UCSD-AML1 (cell line): ENCODE data around the gene AGBL1.
"Not testable (repeated sequence)": the region's sequence is repeated elsewhere in the genome, so short reads cannot be mapped to it uniquely, and the experiment has no call there.

Experiments
- DNase-seq: peaks from one replicate; lab custom pipeline; 2025; ENCODE audit not compliant: unreplicated experiment; lab: John Stamatoyannopoulos, UW

AGBL1 gene

DNA sequence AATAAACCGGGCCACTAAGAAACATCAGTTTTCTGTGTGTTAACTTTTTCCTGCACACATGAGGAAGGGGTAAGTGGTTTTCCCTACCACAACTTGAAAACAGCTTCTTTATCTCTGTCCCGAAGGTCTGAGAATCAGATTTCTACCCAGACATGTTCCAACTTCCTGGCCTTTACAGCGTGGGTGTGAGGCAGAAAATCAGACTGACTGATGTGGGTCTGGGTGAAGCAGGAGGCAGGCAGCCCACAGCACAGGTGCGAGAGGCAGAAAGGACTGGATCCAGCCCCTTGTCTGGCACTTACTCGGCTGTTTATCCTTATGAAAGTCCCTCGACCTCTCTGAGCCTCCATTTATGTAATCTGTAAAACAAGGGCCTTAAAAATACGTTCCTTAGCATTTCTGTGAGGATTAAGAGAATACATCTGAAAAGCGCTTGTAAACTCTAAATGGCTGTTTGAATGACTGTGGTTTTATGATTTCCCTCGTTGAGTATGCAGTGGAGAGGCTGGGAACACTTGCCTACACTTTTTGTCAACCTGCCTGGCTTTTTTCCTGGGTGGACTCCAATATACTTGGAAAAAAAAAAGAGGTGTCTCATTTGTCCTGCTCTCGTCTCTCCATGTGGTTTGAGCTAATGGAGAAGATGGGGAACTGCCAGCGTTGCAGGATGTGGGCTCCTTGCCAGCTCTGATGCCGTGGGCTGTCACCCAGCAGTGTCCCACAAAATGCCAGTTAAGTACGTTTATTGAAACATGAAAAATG, 3.1 kb downstream of the AGBL1 start:
- no peak for DNase-seq

DNA sequence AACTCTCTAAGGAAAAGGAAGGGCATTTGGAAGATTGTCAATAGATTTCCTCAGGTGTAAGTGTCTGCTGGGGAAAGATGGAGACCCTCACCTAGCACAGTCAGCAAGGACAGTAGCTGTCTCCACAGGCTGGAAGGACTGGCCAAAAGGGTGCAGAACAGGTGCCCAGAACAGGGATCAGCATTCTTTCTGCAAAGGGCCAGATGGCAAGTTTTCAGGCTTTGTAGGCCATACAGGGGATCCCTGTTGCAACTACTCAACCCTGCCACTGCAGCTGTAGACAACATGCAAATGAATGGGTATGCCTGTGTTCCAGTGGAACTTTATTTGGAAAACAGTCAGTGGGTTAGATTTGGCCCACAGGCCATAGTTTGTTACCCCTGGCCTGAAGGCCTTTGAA, 8.1 kb downstream of the AGBL1 start:
- no peak for DNase-seq

DNA sequence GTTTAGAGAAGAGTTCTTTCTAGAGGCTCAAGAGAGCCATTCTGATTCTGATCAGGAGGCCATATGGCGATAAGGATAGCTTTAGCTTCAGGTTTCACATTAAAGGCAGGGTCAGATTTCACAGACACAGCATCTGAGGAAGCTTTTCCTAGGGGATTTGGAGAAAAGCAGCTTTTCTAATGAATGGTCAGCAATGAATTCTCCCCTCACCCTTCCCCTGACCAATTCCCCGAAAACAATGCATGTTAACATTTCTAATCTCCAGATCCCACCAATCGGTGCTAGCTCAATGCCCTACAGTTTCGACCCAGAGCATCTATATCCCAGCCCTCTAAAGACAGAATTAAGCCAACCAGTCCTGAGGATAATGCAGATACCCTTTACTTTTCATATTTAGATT, 9.8 kb downstream of the AGBL1 start:
- no peak for DNase-seq

DNA sequence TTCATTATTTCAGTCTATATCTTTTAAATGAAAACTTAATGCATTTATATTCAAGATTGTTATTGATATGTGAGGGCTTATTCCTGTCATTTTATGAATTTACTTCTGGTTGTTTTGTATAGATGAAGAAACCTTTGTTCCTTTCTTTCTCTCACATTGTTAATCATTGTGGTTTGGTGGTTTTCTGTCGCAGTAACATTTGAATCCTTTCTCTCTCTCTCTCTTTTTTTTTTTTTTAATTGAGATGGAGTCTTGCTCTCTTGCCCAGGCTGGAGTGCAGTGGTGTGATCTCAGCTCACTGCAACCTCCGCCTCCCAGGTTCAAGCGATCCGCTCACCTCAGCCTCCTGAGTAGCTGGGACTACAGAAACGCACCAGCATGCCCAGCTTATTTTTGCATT, 22.1 kb downstream of the AGBL1 start:
- no peak for DNase-seq

DNA sequence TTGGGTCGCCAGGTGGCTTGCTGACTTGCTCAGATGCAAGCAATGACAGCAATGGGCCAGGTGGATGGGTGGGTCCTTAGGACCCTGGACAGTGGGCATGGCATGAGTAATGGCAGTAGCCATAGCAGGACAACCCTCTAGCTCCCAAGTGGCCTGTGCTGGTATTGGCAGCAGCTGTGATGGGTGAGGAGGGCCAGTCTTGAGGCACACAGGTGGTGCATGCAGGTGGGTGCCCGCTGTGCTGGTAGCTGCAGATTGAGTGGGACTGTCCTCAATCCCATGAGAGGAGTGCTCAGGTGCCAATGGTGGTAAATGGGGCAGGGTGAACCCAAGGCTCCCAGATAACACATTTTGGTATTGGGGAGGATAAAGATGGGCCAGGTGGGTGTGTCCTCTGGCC, 24.2 kb downstream of the AGBL1 start:
- no peak for DNase-seq

DNA sequence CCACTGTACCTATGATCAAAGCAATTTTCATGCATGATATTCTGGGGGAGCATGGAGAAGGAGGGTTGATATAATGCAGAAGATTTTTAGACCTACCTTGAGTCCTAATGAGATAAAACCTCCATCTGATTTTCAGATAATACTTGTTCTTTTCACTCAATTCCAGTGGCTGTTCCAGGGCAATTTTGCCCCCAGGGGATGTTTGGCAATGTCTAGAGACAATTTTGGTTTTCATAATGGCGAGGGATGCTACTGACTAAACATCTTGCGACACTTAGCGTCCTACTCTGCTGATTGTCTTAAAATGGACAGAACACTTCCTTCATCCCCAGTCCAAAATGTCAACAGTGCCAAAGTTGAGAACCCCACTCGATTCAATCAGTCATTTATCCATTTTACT, 26.6 kb downstream of the AGBL1 start:
- DNase-seq: no peak

DNA sequence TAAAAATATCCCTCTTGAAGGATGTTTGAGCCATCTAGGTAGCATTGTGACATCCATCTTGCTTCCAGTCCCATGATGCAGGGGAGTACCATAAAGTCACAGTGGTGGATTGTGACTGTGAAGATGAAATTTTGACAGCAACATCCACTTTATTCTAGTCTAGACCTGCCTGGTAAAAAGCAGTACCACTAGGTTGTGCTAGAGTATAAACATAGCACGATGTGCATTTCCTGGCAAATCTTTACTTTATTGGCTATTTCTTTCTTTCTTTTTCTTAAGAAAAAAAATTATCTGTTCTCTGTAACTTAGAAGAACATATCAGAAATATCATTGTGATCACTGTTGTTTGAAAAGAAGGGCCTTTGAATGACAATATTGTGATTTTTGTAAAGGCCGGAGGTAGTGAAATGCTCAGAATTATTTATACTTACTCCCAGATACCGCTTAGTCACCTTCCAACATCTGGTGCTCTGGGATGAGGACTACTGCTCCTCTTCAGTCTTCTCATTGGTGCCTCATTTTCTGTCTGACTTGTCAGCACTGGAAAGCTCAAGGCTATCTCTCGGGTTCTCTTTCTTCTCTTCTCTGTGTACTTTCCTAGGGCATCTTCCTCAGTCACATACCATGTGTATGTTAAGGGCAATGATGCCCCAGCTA, 35.6 kb downstream of the AGBL1 start:
- DNase-seq: no peak

DNA sequence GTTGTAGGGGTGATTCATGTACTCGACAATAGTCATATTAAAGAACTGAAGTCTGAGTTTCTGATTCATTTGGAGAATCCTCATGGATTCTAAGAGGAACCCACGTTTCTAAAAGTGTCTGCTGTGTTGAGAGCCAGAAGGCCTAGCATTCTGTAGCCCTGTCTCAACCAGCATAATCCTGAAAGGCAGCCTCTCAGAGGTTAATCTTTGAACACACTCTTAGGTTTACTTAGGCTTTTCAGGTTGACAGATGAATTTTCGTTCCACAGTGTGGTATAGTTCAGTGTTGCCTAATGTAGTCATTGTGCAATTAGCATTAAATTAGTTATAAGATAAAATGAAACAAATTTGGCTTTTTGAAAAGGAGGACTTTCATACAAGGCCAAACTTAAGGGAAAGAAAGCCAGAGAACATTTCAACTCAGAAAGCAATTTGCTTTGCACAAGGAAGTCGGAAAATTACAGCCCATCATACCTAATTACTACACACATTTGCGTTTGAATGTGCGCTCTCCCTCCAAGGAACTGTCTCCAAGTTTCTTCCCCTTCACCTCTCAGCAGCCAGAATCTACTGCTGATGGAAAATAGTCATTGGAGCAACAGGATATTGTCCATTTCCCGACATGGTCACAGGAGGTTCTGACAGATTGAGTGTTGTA, 42.0 kb downstream of the AGBL1 start:
- DNase-seq: no peak

DNA sequence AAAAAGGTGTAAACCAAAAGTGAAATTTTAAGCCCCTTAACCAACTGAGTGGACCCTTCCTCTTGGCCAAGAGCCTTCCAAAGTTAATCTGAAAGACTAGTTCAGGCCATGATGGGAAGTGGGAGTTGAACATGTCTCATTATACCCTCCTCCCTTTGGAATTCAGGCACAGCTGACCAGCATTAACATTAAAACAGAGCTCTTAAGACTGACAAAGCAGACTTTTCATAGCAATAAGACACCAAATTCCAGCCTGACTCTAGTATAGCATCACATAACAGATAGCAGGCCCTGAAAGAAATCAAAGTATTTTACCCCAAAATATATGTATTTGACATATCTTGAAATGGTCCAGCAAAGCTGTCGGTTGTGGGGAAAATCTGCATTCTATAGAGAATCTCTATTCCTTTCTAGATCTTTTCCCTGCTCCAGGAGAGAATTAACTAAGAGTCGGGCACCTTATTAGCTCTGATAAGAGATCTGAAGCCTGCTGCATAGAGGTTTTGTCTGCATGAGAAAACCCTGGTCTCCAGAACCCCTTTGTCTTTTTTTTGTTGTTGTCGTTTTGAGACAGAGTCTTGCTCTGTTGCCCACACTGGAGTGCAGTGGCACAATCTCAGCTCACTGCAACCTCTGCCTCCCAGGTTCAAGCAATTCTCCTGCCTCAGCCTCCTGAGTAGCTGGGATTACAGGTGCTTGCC, 43.2 kb downstream of the AGBL1 start:
- not testable (repeated sequence) for DNase-seq

DNA sequence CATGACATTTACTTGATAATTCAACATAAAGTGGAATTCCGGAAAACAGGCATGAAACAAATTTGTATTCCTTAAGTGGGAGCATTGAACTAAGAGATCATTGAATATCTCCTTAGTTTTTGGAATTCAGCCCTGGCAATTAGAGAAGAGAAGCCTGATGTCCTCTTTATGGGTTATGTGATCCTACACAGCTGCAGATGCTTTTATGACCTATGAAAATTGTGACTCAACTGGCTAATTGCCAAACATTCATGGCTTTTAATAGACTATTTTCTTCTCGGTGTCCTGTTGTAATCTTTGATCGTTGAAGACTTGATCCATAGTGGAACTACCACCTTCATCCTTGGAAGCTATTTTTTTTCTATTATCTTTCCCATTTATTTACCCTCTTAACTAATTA, 46.1 kb downstream of the AGBL1 start:
- DNase-seq: no peak

DNA sequence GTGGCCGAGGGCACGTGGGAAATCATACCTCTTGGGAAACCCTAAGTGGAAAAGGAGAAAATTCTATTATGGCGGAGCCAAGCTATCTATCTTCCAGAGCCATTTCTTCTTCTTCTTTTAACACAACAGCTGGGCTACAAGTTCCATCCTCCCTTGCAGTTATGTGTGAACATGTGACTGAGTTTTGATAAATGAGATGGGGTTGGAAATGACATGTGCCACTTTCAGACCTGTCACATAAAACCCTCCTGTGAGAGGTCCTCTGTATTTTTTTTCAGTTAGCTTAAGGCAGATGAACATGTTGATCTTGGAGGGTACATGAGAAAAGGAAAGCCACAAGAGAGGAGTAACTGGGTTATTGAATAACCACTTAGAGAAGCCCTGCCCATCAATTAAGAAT, 47.9 kb downstream of the AGBL1 start:
- no peak for DNase-seq

DNA sequence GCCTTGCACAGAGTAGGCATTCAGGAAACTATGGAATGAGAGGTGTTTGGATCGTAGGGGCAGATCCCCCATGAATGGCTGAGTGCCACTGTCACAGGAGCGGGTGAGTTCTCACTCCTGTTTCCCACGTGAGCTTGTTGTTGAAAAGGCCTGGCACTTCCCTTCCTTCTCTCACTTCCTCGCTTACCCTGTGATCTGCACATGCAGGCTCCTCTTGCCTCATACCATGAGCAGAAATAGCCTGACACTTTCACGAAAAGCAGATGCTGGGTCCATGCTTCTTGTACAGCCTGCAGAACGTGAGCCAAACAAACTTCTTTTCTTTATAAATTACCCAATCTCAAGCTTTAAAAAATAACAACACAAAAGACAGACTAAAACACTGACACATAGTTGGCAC, 55.4 kb downstream of the AGBL1 start:
- no peak for DNase-seq

DNA sequence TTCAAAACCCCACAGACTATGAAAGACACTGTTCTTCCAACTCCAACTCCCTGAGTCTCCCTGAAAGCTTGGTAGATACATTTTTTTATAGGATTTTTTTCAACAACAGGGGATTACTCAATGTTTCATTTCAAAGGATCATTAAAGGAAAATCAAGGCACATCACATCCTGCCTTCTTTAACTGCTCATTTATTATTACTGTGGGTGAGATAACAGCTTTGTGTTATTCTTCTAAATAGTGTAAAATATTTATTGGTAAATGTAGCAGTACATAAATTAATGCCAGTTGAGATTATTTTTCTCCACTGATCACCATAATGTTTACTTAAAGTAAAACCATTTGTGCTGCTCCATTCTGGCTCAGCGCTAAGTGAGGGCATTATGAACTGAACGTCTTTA, 57.2 kb downstream of the AGBL1 start:
- DNase-seq: no peak

DNA sequence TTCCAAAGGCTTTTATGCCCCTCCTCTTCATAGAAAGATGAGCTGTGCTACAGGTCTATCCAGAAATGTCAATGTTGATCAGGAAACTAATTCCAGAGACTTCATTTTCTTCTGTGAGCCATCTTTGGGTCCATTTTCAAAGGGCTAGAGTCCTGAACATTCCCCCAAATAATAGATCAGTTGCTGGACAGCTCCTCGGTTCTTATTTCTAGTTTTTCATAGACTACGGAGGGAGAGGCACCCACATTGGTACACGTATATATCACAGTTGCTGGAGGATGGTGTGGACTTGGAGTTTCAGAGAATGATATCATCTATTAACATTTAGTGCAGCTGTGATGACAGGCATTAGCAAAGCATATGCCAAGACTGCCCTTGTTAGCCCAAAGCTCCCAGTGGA, 59.1 kb downstream of the AGBL1 start:
- DNase-seq: no peak

DNA sequence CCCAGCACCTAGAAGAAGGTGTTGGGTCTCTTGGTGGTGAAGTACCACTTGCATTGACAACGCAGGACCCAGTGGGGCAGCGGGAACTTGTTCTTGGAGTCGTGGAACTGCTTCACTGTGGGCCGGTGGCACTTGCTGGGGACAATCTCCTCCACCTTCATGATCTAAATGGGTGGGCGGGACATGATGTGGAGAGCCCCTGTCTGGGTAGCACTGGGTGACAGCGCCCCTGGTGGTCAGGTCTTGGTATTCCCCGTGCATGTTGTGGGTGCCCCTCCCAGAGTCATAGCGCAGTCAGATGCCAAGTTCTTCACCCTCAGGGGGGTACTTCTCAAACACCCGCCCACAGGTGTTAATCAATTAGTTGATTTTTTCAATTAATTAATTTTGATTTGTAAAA, 60.2 kb downstream of the AGBL1 start:
- no peak for DNase-seq

DNA sequence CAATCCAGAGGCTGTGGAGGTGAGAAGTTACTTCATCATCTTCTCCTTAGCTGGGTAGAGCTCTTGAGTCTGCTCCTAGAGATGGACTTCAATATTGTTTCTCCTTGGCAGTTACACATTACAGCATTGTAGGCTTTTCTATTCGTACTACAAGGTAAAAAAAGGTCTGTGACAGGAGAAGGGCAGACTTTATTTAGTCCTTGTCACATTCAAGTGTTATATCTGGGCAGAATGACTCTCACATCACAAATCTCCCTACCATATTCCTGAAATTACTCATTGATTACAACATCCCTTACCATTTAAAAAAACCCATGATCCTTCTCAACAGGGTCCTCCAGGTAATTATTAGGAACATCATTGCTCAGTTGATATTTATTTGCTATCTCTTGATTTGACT, 75.0 kb downstream of the AGBL1 start:
- DNase-seq: no peak

DNA sequence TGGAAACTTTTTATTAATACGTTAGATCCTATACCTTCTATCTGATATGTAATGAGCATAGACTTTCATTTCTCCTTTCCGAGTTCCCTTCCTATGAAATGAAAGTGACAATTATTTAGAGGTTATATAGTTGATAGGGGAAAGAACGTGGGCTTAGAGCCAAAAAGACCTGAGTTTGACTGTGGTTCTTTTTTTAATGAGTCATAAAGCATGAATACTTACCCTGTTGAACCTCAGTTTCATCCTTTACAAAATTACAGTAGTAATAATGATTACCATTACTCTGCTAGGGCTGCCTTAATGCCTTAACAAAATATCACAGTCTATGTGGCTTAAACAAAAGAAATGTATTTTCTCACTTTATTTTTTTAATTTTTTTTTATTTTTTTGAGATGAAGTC, 75.9 kb downstream of the AGBL1 start:
- DNase-seq: no peak

DNA sequence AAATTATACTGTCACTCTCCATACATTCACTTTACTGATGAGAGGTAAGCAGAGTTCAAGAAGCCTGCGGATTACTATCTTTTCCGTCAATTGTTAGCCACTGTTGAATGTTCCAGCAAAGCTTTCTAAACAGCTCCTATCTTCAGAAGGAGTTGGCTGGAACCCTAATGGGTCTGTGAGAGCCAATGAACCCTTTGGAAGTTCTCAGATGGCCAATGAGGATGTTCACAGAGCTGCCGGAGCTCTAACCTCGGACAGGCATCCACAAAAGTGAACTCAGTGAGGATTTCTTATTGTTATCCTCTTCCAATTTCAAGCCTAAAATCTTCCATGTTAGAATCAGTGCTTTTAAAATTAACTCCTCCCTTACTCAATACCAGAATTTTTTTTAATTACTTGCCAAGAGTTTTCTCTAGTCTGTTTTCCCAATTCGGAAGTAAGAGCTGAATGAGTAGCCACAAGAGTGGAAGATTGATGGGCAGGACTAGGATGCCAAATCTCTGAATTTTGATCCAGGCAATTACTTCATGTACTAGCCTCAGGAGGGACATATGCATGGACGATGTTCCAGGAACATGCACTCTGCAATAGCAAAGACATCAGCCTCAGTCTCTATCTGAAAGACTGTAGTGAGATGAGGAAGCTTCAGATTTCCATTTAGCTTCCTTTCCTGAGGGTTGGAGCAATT, 78.1 kb downstream of the AGBL1 start:
- no peak for DNase-seq

DNA sequence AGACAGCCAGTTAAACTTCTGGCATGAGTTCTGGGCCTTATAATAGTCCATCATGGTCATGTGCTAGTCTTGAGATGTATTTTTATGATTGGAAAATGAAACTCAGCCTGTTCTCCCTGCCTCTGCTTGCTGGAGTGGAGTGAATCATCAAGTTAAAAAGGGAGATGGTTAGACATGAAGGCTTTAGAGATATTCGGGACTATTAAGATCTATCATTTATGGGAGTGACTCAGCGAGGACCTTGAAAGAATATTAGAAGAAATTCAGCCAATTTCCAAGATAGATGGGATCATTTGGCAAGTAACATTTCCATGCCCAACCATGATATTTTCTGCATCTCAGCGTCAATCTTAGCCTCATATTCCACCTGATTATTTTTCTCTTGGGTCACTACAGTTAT, 79.8 kb downstream of the AGBL1 start:
- no peak for DNase-seq

DNA sequence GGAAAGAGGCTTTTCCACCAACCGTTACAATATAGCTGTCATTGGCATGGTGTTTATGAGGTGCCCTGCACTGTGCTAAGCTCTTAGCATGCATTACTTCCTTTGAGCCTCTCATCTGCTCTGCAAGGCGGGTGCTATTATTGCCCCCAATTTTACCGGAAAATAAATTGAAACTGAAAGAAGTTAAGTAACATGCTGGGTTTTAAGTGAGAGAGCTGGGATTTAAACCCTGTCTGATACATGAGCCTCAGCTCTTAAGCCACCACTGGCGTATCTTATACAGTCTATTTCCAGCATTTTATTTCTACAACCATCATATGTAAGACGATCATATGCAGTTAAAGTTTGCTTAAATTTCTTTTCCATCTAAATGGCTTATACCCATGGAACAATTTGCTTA, 81.6 kb downstream of the AGBL1 start:
- DNase-seq: no peak

DNA sequence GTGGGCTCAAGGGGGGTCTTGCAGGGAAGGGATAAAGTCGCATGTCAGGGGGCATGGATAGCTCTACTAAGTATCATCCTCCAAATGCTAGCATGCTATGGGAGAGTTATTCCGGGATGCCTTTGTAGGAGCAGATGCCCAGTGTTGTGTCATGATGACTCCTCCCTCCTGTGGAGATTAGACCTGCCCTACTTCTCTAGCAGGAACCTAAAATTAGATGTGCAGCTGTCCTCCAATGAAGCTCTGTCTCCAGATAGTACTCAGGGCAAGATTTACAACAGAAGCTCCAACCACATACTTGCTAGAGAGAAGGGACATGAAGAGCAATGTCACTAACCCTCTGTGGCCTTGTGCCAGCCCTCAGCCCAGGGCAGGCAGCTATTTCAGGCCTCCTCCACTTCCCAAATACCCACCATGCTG, 82.5 kb downstream of the AGBL1 start:
- DNase-seq: no peak
